OCI-LY1 (cell line): ENCODE data around the gene PRRT2.

Experiments used
- EZH2 ChIP-seq: fragments of 200-600 bp; sonication (generic), shearing (Covaris generic); IDR thresholded peaks from 2 replicates; pipeline ENCODE4 v1.8.0; 2017; ENCODE audit warnings: borderline replicate concordance, mixed run types, mild to moderate bottlenecking, antibody characterized with exemption, low read length, moderate library complexity, mixed read lengths
- TF ChIP-seq, protein P1 (sequence below): fragments of 200-600 bp; sonication (generic), shearing (Covaris generic); IDR thresholded peaks from 2 replicates; pipeline ENCODE4 v1.5.1; 2017; ENCODE audit warnings: mild to moderate bottlenecking, antibody characterized with exemption, low read length, moderate library complexity, mixed read lengths

DNA sequence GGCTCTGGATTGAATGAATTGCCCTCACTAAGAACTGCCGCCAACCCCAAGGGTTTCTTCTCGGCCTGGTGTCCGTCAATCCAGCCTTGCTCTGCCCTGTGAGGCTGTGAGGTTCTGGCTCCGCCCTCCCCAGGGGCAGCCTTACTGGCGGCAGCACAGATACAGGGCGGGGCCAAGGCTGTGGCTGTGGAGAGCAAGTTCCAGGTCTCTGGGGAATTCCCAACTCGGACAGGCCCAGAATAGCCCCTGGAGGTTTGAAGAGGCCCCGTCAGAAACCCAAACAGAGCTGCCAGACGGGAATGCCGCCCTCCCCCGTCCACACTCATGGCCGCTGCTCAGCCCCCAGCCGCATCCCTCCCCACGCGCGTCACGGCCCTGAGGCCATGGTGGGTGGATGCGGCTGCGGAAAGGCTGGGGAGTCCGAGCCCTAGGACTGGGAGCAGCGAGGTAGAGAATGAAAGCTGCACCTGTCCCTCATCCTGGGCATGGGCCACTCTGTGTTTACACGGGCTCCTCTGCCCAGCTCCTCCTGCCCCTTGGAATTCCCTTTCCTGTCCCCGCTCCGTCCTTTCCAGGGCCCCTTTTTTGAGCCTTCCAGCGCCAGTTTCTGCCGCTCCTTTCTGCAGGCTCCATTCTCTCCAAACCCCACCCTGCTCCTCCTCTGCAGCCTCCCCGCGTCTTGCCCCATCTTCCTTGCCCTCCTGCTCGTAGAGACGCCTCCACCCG, 660 bp upstream of the PRRT2 start:
- TF ChIP-seq EZH2, result no peak
- TF ChIP-seq, protein P1, sequence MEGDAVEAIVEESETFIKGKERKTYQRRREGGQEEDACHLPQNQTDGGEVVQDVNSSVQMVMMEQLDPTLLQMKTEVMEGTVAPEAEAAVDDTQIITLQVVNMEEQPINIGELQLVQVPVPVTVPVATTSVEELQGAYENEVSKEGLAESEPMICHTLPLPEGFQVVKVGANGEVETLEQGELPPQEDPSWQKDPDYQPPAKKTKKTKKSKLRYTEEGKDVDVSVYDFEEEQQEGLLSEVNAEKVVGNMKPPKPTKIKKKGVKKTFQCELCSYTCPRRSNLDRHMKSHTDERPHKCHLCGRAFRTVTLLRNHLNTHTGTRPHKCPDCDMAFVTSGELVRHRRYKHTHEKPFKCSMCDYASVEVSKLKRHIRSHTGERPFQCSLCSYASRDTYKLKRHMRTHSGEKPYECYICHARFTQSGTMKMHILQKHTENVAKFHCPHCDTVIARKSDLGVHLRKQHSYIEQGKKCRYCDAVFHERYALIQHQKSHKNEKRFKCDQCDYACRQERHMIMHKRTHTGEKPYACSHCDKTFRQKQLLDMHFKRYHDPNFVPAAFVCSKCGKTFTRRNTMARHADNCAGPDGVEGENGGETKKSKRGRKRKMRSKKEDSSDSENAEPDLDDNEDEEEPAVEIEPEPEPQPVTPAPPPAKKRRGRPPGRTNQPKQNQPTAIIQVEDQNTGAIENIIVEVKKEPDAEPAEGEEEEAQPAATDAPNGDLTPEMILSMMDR, result no peak
